NCI-H187 treated with DMSO at 0.1 percent for 48 hours (cell line): ENCODE data around the gene INHBE.
A peak's percentile ranks its signal among the peaks of the same experiment; 100 is the strongest.
"Not testable (repeated sequence)": the region's sequence is repeated elsewhere in the genome, so short reads cannot be mapped to it uniquely, and the experiment has no call there.

Experiments used
- DNase-seq: peaks from one replicate; lab custom pipeline; 2025; lab: John Stamatoyannopoulos, UW

Gene INHBE

DNA sequence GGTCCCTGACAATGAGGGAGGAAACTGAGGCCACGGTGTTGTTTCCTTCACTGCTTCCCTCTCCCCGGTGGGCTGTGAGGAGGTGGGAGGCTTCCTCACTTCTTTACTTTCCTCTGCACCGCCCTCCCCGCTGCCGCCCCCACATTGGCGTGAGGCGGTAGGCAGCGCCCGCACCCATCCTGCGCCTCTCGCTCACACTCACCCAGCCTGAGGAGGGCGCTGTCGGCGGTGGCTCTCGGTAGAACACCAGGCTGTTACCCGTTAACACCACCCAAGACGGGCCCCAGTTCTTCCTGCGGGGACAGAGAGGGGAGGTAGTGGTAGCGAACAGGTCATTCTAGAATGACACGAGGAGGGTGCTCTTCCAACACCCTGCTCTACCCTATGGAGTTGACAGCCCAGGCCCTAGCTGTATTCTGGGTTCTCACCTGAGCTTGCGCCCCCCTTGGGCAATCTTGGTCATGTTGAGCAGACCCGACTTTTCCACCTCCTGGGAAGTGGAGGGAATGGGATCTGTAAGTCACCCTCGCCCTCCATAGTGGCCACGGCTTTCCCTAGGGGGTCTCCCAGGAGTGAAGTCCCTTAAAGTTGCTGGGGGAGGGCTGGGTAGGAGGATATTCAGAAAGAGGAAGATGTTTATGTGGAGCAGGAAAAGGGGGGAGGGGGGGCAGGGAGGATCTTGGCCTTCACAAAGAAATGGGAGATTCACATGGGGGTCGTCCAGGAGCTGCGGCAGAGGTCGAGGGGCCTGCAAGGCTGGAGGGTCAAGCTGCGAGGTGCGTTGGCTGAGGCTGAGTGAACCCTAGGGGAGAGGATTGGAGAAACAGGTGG lies 21.3 kb downstream of the INHBE start:
- no peak for DNase-seq

DNA sequence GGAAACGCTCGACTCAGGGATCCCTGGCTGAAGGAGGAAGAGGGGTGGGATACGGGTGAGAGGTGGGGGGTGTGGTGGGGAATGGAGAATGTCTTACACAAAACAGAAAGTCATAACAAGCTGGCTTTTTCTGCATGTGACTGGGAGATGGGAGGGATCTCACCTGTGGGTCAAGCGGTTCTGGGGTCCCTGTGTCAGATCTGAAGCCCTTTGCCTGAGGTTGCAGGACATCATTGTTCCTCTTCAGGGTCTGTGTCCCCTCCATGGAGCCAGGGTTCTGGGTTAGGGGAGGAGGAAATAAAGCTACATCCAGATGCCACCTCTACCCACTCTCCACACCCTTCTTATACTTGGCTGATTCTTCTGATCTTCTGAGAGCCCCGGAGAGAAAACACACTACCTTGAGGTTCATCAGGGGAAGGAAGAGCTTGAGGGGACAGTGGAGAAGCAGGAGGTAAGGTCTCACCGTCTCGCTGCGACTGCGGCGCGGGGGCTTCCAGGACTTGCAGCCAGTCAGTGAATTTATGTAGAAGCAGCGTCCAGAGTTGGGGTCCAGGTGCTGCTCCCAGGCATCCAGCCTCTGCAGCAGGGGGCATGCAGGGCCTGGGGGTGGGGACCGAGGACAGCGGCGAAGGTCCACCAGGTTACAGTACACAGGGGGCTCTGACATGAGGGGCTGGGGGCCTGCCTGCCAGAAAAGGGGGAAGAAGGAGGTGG lies 22.0 kb downstream of the INHBE start:
- DNase-seq, result no peak

DNA sequence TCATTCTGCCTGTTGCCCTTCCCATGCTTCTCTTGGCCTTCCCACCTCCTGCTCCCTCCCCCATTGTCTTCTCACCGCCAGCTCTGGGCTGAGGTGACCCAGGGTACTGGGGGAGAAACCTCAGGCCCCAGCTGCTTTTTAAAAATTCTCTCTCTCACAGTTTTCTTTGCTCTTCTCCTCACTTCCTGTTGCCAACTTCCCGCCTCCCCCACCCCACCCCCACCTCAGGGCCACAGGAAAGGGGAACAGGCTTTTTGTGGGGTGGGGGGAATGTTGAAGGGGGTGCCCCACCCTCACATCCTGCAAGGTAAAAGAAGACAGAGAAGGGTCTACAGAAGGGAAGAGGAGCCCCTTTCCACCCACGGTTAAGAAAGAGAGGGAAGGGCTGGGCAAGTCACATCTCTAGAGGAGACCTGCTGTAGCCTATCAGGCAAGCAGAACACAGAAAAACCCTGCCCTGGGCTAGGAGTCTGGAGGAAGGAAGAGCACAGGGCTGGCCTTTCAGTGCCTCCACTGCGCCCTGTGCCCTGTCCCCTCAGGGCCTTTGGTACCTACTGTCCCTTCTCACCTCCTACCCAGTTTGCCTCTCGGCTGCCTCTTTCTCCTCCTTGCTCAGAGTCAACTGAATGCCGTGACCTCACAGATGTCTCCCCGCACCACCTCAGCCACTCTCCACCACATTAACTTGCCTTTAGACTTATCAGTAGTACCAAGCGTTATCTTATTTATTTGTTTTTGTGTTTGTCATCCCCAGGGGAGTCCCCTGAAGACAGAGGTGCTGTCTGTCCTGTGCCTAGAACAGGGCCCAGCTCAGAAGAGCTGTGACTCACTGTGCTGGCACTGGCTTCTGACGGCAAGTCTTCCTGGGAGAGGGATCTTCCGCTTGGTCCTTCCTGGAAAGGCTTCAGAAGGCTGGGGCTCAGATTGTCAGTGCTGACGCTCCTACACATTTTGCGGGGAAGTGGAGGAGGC lies 22.9 kb downstream of the INHBE start:
- no peak for DNase-seq

DNA sequence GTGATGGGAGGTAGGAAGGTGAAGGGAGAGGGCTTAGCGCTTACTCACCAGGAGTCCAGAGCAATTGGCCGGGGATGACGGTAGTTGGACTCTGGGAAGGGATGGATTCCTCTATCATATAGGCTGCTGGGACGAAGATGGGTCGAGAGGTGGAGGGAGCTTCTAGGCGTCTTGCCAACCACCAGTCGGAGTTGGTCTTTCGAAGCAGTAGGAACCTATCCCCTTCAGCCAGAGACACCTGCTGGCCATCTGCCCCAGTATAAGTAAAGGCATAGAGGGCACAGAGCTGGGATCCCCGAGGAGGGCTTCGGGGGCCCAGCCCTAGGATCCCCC lies 23.9 kb downstream of the INHBE start:
- DNase-seq, result no peak

DNA sequence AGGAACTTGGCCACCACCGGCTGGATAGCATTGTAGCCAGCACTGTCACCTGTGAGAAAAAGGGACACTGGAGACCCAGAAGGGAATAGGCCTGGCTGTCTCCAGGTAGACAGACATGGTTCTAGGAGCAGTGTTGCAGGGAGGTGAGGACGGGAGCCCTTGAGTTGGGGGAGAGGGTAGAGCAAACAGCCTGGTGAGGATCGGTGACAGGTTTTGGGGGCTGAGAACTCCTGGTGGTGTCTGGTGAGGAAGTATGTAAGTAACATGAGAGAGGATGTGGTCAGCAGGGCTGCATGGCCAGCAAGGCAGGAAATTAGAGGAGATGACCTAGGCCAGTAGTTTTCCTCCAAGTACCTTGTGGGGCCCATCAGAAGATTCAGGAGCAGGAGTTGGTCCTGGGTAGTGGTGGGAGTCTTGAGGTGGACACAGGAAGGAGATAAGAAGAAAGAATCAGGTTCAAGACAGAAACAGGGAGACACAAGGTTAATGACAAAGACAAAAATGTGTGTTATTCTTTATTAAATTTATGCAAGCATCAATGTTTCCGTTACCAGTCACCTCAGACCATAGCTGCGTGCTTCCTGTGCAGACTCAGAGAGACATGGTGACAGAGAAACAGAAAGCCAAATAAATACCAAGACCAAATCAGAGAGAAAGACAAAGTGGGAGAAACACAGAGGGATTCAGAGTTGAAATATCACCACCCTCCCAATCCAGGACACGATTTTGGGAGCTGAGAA lies 24.4 kb downstream of the INHBE start, which contains the start of gene ARHGAP9:
ARHGAP9 (minus strand) TSS at position 491 of the 740 bp plus-strand sequence; CDS start at position 31, 460 bp downstream.
- DNase-seq, result no peak

DNA sequence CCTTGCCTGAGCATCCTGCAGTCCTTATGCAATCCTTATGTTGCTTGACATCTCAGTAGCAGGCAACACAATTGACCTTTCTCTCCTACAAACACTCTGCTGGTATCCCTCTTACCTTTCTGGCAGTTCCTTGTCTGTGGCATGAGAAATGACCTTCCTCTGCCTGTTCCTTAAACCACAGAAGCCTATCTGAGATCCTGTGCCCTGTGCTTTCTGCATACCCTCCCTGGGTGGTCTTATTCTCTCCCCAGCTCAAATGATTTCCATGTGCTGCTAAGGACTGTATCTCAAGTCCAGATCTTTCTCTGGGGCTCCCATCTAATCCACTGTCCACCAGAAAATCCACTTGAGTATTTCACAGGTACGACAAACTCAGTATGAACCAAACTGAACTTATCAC lies 26.6 kb downstream of the INHBE start:
- no peak for DNase-seq

DNA sequence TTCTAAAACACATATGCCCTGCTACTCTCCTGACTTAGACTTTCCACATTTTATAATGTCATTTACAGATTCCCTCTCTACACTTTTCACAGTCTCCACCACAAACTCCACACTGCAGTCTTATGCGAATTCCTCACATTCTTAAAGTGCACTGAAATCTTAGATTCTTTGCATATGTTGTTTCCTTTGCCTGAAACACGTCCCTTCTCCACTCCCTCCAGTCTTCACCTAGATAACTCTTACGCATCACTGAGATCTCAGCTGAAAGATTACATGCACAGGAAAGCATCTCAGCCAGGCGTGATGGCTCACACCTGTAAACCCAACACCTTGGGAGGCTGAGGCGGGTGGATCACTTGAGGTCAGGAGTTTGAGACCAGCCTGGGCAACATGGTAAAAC lies 28.4 kb downstream of the INHBE start:
- no peak for DNase-seq

DNA sequence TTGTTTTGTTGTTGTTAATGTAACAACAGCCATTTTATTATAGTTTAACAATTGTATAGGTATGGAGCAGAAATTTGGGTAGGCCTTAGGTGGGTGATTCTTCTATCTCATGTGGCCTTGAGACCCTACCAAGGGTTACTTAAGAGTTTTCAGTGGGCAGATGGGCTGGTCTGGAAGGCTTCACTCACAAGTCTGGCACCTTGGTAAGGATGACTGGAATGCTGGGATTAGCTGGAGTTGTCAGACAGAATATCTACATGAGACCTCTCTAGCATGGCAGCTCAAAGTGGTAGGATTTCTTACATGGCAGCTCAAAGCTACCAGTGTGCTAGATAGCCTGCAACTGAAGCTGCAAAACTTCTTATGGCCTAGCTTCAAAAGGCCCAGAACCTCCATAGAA lies 30.6 kb downstream of the INHBE start:
- no peak for DNase-seq

DNA sequence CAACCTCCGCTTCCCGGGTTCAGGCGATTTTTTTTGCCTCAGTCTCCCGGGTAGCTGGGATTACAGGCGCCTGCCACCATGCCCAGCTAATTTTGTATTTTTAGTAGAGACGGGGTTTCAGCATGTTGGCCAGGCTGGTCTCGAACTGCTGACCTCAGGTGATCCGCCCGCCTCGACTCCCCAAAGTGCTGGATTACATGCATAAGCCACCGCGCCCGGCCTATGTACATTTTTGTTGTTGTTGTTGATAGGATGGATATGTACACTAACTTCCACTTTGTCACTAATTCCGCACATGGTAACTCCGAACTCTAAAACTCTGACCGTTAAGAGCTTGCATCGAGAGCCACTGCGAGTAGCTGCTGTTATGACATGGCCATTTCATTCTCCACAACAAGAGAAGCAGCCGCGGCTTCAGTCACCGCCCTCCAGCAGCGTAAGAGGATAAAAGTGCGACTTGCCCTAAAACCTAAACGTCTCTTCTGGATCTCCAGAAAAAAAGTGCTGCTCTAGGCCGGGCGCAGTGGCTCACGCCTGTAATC lies 32.0 kb downstream of the INHBE start:
- DNase-seq, result no peak

DNA sequence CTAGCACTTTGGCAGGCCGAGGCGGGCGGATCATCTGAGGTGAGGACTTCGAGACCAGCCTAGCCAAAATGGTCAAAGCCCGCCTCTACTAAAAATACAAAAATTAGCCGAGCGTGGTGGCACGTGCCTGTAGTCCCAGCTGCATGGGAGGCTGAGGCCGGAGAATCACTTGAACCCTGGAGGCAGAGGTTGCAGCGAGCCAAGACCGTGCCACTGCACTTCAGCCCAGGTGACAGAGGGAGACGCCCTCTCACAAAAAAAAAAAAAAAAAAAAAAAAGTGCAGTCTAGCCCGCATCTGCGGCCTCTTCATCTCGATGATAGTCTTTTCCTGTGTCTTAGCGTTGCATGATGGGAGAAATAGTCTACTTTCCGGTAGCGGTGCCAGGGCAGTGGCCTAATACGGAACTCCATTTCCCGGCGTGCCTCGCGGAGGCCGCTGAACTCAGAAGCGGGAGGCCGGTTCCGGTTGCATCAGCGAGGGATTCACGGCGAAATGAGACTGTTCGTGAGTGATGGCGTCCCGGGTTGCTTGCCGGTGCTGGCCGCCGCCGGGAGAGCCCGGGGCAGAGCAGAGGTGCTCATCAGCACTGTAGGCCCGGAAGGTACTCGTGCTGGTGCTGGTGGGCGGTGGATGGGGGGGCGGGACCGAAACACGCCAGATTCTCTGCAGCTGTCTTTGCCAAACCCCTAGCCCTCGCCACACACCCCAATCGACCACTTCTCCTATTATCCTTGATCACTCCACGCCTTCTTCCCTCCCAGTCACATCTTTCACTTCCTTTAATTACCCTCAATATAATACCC lies 32.7 kb downstream of the INHBE start, which contains the start of gene MARS1:
MARS1 (plus strand) TSS at position 472 of the 805 bp plus-strand sequence; CDS start at position 495, 23 bp downstream.
- DNase-seq, result peak; percentile 93

DNA sequence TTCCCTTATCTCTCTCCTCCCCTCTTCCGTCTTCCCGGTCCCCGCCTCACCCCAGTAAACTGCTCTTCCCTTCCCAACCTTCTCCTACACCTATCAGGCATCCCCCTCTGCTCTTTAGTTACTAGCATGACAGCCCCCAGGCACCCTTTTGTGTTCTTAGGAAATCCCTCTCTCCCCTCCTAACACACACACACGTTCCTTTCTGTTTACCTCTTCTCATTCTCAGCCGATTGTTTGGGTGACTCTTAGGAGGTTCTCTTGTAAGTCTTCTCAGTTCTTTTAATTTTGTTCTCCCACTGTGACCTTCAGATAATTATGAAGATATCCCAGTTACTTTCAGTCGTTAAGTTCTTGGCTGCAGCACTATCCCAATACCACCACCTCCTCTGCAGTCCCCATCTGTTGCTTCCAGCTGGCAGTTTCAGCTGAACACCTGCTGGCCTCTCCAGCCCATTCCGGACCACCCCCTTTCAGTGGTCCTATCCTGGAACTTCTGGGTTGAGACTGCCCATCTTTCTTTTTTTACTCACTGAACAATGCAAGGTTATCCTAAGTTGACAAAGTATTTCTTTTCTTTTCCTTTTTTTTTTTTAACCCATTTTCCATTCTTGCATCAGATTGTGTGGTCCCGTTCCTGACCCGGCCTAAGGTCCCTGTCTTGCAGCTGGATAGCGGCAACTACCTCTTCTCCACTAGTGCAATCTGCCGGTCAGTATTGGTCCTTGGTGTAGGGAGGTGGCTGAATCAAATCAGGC lies 33.5 kb downstream of the INHBE start:
- DNase-seq, result no peak

DNA sequence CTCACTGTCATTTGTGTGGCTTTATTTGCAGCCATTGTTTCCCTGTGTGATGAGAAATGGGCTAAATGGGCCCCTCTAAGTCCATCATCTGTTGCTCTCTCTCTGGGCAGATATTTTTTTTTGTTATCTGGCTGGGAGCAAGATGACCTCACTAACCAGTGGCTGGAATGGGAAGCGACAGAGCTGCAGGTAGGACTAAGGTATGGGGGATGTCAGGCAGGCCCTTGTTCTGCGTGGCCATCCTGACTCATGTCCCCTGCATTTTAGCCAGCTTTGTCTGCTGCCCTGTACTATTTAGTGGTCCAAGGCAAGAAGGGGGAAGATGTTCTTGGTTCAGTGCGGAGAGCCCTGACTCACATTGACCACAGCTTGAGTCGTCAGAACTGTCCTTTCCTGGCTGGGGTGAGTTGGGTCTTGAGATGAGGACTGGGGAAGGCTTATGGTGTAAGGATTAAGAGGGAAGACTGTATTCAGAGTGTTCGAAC lies 34.1 kb downstream of the INHBE start:
- no peak for DNase-seq

DNA sequence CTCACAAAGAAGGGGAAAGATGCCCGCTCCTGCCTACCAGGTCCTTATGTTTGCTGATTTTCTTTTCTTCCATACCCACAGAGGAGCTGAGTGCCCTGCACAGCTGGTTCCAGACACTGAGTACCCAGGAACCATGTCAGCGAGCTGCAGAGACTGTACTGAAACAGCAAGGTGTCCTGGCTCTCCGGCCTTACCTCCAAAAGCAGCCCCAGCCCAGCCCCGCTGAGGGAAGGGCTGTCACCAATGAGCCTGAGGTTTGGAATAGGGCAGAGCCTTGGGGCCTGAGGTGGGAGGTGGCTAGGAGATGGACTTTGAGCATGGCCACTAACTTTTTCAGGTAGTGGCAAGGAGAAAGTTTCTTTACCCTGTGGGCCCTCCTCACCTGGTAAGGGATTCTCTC lies 35.0 kb downstream of the INHBE start:
- no peak for DNase-seq

DNA sequence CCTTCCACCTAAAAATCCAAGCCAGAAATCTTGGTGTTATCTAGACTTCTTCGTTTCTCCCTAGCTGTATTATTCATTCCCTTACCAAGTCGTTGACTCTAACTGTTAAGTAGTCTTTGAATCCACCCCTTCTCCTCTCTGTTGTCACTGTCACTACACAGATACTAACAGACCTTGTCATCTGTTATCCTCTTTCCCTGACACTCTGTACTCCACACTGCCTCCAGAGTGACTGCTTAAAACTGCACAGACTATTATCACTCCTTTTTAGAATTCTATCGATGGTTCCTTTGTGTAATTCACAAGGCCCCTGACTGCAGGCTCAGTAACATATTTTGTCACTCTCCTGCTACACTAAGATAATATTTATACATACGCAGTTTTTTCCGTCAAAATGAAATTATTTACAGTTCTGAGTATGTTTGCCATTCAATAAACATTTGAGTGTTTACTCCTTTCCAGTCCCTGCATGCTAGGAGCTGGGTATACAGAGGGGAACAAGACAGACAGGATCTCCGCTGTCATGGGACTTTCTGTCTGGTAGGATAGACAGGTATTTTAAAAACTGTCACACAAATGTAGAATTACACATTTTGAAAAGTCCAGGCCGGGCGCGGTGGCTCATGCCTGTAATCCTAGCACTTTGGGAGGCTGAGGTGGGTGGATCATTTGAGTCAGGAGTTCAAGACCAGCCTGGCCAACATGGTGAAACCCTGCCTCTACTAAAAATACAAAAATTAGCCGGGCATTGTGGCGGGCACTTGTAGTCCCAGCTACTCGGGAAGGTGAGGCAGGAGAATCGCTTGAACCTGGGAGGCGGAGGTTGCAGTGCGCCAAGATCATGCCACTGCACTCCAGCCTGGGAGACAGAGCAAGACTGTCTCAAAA lies 36.5 kb downstream of the INHBE start:
- no peak for DNase-seq

DNA sequence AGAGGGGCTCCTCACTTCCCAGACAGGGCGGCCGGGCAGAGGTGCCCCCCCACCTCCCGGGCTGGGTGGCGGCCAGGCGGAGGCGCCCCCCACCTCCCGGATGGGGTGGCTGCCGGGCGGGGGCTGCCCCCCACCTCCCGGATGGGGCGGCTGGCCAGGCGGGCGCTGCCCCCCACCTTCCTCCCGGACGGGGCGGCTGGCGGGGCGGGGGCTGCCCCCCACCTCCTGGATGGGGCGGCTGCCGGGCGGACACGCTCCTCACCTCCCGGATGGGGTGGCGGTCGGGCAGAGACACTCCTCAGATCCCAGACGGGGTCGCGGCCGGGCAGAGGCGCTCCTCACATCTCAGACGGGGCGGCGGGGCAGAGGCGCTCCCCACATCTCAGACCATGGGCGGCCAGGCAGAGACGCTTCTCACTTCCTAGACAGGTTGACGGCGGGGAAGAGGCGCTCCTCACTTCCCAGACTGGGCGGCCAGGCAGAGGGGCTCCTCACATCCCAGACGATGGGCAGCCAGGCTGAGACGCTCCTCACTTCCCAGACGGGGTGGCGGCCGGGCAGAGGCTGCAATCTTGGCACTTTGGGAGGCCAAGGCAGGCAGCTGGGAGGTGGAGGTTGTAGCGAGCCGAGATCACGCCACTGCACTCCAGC lies 40.1 kb downstream of the INHBE start:
- not testable (repeated sequence) for DNase-seq

DNA sequence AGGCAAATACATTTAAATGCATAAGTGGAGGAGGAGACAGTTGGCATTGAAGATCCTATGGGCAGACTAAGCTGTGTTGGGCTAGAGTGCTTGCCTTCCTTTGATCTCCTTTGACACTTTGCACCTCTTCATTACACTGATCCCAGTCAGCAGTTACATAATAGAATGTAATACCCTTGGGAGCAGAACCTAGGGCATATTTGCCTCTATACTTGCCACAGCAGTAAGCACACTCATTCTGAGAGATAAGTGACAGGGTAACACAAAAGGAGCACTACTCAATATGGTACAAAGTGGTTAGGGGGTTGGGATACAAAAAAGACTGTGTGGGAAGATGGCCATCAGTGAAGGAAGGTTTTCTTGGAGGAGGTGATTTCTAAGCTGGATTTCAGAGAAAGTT lies 41.7 kb downstream of the INHBE start:
- DNase-seq, result peak; percentile 64

DNA sequence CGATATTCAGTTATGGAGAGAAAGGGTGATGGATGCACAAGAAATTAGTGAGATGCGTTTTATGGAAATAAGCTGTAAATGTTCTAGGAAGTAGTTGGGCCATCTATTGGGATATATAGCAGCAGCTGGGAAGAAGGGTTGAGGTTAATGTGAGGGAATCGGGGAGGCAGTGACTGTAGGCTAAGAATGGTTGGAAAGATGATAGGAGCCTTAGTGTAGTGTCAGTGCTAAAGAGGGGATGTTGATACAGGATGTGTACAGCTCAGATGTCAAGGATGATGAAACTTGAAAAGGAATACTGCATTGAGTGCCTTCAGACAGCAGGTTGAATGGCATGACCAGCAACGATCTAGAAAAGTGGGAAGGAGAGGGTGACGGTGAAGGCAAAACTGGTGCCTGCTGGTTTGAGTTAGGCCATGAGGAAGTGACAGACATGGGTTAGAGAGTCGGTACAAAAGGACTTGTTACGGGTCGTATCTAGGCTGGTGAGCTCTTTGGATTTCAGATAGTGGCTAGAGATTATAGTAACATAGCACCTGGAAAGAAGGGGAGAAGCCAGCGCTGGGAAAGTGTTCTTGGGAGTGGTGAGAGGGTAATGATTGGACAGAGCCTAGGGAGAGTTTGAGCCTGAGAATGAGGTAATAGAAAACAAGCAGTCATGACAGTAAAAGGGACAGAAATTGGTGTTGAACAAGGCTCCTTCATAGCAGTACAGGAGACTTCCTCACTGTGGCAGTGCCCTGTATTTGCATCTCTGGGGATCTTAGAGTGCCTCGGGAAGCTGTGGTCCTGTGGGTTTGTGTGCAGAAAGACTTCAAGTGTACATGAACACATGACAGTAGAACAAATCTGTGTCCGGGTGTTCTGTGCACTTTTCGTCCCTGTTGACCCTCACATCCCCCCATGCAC lies 42.4 kb downstream of the INHBE start:
- DNase-seq, result no peak
